HG03060 (cell line): ENCODE measurements around the gene MRPS22.

Source experiments
- ATAC-seq: cut with Tn5 transposase; IDR thresholded peaks from one replicate; pipeline ENCODE4 v1.9.1; 2021; ENCODE audit warnings: low read depth, moderate number of reproducible peaks; ENCODE audit not compliant: unreplicated experiment

Gene MRPS22

DNA sequence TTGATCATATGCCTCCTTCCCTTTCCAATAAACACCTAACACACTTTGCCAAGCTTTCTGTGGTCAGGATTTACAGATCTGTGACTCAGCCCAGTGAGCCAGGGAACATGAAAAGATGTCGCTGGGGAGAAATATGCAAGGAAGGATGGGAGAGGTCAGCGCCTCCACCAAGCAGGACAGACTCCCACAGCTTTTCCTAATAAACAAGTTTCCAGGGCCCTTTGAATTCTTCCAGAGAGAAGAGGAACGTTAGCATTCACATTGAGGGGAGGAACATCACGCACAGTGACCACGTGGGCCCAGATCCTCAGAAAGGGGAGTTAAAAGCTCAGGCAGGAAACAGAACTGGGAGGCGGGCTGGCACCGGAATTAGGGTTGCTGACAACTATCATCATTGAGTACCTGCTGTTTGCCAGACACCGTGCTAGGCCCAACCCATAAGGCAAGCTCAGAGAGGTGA is 33.3 kb upstream of the MRPS22 start:
- no peak for ATAC-seq

GRCh38 chr3:139311557-139311956 is 32.3 kb upstream of the MRPS22 start:
- no peak for ATAC-seq

- ATAC-seq, result no peak
Observed at GRCh38 chr3:139312416-139312815, 31.4 kb upstream of the MRPS22 start.

GRCh38 chr3:139312959-139313358 is 30.9 kb upstream of the MRPS22 start:
- ATAC-seq, result no peak

DNA sequence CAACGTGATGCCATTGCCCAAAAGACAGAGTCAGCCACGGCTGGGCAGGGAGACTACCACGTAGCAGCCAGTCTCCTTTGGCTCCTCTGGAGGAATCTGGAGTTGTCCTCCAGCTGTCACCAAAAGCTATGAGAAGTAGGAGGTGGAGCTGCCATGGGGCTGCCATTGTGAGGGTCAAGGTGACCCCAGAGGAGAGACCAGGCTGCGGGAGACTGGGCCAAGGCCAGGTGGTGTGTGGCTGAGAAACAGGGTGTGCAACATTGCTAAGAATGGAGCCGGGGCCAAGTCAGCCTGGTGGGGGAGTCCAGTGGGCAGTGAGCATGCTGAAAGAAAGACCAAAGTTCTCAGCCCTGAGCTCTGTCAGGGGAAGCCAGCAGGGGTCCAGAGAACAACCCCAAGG is 29.9 kb upstream of the MRPS22 start:
- no peak for ATAC-seq

GRCh38 chr3:139317215-139317614 is 26.6 kb upstream of the MRPS22 start:
- ATAC-seq, result no peak

GRCh38 chr3:139317660-139318430 is 26.0 kb upstream of the MRPS22 start:
- ATAC-seq, result no peak

GRCh38 chr3:139318431-139318816 is 25.4 kb upstream of the MRPS22 start:
- no peak for ATAC-seq

GRCh38 chr3:139318826-139319225 is 25.0 kb upstream of the MRPS22 start:
- ATAC-seq, result no peak

DNA sequence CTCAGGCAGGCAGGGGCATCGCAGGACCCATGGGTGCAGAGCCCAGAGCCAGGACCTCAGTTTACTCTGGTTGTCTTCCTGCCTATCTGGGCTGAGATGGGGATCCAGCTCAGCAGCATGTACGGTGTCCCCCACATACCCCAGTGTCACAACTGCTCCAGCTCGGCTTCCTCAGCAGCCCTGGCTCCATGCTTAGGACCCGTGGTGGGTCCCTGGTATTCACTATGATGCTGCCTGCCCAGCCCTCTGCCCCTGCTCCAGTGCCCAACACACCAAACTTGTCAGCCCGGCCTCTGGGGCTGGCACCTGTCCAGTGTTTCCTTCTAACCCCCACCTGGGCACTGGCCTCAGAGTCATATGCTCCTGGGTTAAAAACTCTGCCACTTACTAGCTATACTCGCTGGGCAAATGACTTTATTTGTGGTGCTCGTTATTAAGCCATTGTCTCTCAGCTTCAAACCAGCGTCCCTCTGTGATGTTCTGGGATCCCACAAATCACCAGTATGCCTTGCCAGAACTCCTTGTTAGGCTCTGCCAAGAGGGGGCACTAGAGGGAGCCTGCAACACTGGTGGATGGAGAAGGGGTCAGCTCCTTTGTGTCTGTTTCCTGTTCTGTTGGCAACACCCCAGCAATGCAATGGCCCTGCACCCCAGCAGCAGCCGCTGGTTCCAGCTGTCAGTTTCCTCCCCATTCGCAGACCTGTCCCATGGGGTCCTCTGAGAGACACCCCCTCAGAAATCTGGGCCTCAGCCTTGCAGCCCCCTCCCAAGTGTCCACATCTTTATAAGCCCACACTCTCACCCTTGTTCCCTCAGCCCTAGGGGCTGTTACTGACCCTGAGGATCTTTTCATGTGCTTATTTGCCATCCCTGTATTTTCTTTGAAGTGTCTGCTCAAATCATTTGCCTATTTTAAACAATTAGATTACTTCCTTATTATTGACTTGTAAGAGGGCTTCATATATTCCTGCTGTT is 24.1 kb upstream of the MRPS22 start:
- ATAC-seq, result no peak

- ATAC-seq, result no peak
Observed at GRCh38 chr3:139320551-139321309, 23.1 kb upstream of the MRPS22 start.

GRCh38 chr3:139322346-139322745 is 21.5 kb upstream of the MRPS22 start:
- ATAC-seq, result no peak

- ATAC-seq, result no peak
Observed at GRCh38 chr3:139323146-139323545, 20.7 kb upstream of the MRPS22 start.

- ATAC-seq, result no peak
Observed at GRCh38 chr3:139324456-139324855, 19.4 kb upstream of the MRPS22 start.

DNA sequence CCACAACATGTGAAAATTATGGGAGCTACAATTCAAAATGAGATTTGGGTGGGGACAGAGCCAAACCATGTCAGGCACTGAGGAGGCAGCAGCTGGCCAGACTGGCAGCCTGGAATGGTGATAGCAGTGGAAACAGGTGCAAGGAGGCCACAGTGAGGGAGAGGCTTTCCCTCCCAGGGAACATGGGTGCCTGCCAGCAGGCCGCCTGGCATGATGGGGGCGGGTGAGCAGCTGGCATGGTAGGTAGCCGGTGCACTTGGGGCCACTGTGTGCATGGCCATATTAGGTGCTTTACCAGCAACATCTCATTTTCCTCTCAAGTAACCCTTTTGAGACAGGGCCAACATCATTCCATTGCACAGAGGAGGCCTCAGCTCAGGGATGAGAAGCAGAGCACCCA is 18.3 kb upstream of the MRPS22 start:
- no peak for ATAC-seq

GRCh38 chr3:139326131-139326530 is 17.7 kb upstream of the MRPS22 start:
- ATAC-seq, result no peak

DNA sequence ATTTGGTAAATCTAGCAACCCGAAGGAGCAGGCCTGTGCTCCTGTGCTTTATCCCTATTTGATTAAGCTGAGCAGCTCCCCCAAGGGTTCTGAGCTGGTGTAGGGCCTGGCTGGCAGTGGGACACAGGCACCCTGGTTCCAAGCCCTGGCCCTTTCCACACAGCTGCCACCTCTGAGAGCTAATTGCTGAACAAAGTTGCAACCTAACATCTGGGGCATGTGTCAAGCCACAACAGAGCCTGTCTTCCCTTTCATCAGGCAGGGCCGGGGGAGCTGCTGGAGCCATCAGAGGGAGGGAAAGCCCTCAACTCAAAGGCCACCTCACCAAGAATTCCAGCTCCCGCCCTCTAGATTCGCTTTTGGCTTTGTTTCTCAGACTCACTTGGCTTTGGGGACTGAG is 17.1 kb upstream of the MRPS22 start:
- no peak for ATAC-seq

- no peak for ATAC-seq
Observed at GRCh38 chr3:139327231-139327630, 16.6 kb upstream of the MRPS22 start.

DNA sequence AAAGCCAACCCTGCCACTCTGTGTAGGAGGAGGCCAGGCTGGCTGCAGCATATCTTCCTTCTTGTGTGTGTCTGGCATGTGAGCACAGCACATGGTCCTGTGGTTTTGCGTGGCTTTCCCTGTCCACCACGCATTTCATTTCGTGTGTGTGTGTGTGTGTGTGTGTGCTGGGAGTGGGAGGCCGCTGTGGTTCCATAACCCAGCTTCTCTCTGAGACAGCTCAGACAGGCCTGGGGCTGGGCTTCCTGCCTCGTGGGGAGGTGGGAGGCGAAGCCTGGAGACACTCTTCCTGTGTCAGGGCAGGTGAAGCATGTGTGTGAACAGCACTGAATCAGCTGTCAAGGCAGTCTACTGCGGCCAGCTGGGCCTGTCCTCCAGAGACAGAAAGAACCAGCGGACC is 16.0 kb upstream of the MRPS22 start:
- no peak for ATAC-seq

GRCh38 chr3:139328356-139328755 is 15.5 kb upstream of the MRPS22 start:
- no peak for ATAC-seq

DNA sequence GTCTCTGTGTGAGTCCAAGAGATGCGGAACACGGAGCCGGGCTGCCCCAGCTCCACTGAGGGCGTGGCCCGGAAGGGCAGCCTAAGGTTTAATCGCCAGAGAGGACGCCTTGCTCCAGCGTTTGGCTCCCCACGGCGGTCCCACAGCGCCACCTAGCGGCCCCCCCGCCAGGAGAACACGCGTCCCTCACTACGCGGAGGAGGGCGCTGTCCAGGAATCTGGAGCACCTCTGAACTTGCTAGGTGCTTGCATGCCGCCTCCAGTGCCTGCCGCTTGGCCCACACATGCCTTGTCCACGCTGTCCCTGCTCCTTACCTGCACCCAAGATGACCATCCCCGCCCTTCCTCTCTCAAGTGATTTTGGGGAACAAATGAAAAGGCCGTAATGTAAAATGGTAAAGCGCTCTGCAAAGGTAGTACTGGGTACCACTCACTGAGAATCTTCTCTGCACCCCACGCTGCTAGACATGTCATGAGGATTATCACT is 14.4 kb upstream of the MRPS22 start:
- ATAC-seq, result peak; percentile 77
